Kidney (tissue), 14 donors: ENCODE results near the gene KLK10. TPM values are rescaled to one million over a fixed set of nuclear protein-coding genes. Genes with fewer than 3 reads are reported as not detected.

ENCODE experiments used
- DNase-seq, 5 donors: peaks; one replicate each; pipeline ENCODE4 v3.0.0-alpha.2; 2013 to 2020
- FAIRE-seq: peaks from 2 replicates; lab custom pipeline; 2012; peaks lifted over from hg19 to GRCh38; lab: Jason Lieb, UNC
- H3K27ac ChIP-seq, 2 donors: one replicate each; pipeline ENCODE4 v1.7.0; 2013; ENCODE audit warnings: low read depth in 2 of 2, low read length in 2 of 2, inconsistent platforms in 1 of 2
- H3K27me3 ChIP-seq: one replicate; pipeline ENCODE4 v1.7.1; 2013; ENCODE audit warnings: low read length, inconsistent platforms; ENCODE audit not compliant: control insufficient read depth, insufficient read depth
- H3K36me3 ChIP-seq, 3 donors: one replicate each; pipeline versions ENCODE4 v1.7.0 to v1.7.1; 2013; ENCODE audit warnings: low read length in 3 of 3, control low read depth in 1 of 3, inconsistent platforms in 1 of 3; ENCODE audit not compliant: insufficient read depth in 3 of 3, control insufficient read depth in 2 of 3
- H3K4me1 ChIP-seq, 3 donors: one replicate each; pipeline versions ENCODE4 v1.7.0 to v1.7.1; 2013; ENCODE audit warnings: low read length in 3 of 3, inconsistent platforms in 1 of 3, low read depth in 1 of 3; ENCODE audit not compliant: control insufficient read depth in 2 of 3, insufficient read depth in 2 of 3
- H3K4me3 ChIP-seq, 3 donors: one replicate each; pipeline versions ENCODE4 v1.7.0 to v1.8.1; 2013; ENCODE audit warnings: low read length in 3 of 3, control low read depth in 1 of 3, inconsistent platforms in 1 of 3
- H3K9ac ChIP-seq, 3 donors: one replicate each; pipeline versions ENCODE4 v1.7.0 to v1.7.1; 2013; ENCODE audit warnings: low read length in 3 of 3, control low read depth in 1 of 3, inconsistent platforms in 1 of 3
- H3K9me3 ChIP-seq, 3 donors: one replicate each; pipeline versions ENCODE4 v1.7.0 to v1.7.1; 2013; ENCODE audit warnings: low read length in 3 of 3, control low read depth in 1 of 3, inconsistent platforms in 1 of 3; ENCODE audit not compliant: control insufficient read depth in 2 of 3, insufficient read depth in 1 of 3
- intact Hi-C: fragments of 100-400 bp; cut with DNase I; formaldehyde crosslinking; loops from one replicate; pipeline ENCODE4 v1.11.1; 2022
- polyA plus RNA-seq: library from polyadenylated mRNA; stranded (reverse); fragments of 350-450 nt; fragmentation: Illumina TruSeq; extraction: RNeasy Lipid Tissue Mini Kit (QIAGEN cat#74804); gene quantifications from one replicate; pipeline ENCODE4 v1.2.3, GENCODE V29; 2014; ENCODE audit warnings: low read depth, low replicate concordance; ENCODE audit not compliant: insufficient read depth
- total RNA-seq: library from RNA; stranded (reverse); fragmentation: NEBNext Ultra II Directional; extraction: Animal tissue kit (Norgen Biotek cat#: 25700); gene quantifications from one replicate; pipeline ENCODE4 v1.2.1, GENCODE V29; 2021
- TF ChIP-seq, protein P1 (sequence below): IDR thresholded peaks from 3 replicates; pipeline ENCODE4 v1.5.1; 2012; ENCODE audit warnings: mild to moderate bottlenecking, moderate library complexity, borderline replicate concordance; ENCODE audit not compliant: insufficient read depth; ENCODE audit errors: extremely low read depth
- donor health status: control.
- donor health status: control.
- donor health status: control.
- donor health status: control.
- donor health status: control.
- donor health status: DM: yes; HTN: yes; CAD: no.
- donor health status: Normal renal cell carcinoma (clear cell type).

KLK10 gene
- total and polyA plus RNA-seq, 2 donors from 2014 or later: 0.63 TPM; not detected in 1

DNA sequence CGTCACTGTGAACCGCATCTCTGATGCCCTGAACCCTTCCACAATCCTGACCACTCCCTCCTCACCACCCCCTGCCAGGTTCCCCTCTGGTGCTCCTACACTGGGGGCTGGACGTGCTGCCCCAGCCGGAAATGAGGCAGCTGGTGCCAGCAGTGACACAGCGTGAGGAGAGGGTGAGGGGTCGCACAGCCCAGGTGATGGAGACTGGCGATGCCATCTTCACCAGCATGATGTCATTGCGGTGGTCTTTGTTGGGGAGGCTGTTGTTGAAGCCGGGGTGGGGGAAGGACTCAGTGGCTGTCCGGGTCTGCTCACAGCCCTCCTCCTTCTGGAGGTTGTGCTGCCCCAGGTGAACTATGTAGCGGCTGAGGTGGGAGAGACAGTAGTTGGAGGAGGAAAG, 4.4 kb upstream of the KLK10 start:
- Histone ChIP-seq H3K9me3 (no peaks in the 10 kb centered on the region), H3K27ac (no peak overlapping the region), H3K4me3 (no peak overlapping the region), H3K4me1 (no peaks in the 10 kb centered on the region), H3K36me3 (no peaks in the 10 kb centered on the region), H3K9ac (no peak overlapping the region), H3K27me3 (no peaks in the 10 kb centered on the region)
- TF ChIP-seq, protein P1, sequence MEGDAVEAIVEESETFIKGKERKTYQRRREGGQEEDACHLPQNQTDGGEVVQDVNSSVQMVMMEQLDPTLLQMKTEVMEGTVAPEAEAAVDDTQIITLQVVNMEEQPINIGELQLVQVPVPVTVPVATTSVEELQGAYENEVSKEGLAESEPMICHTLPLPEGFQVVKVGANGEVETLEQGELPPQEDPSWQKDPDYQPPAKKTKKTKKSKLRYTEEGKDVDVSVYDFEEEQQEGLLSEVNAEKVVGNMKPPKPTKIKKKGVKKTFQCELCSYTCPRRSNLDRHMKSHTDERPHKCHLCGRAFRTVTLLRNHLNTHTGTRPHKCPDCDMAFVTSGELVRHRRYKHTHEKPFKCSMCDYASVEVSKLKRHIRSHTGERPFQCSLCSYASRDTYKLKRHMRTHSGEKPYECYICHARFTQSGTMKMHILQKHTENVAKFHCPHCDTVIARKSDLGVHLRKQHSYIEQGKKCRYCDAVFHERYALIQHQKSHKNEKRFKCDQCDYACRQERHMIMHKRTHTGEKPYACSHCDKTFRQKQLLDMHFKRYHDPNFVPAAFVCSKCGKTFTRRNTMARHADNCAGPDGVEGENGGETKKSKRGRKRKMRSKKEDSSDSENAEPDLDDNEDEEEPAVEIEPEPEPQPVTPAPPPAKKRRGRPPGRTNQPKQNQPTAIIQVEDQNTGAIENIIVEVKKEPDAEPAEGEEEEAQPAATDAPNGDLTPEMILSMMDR: no peak
- no peak for FAIRE-seq
- DNase-seq: no peak
- intact Hi-C loops: no loop called here

- Histone ChIP-seq H3K27me3 (peaks cover 2% of the 10 kb centered on the region), H3K4me1 (no peaks in the 10 kb centered on the region), H3K9me3 (no peaks in the 10 kb centered on the region), H3K4me3 (no peak overlapping the region), H3K36me3 (no peaks in the 10 kb centered on the region), H3K9ac (no peak overlapping the region), H3K27ac (no peak overlapping the region)
- DNase-seq (no peak), FAIRE-seq (no peak)
- TF ChIP-seq, protein P1: no peak
- intact Hi-C loops: no loop called here
Measured at GRCh38 chr19:51022526-51022925, 3.0 kb upstream of the KLK10 start.

- intact Hi-C loops: no loop called here
- Histone ChIP-seq H3K9me3 (no peaks in the 10 kb centered on the region), H3K4me1 (no peaks in the 10 kb centered on the region), H3K27me3 (peaks cover 8% of the 10 kb centered on the region), H3K9ac (no peak overlapping the region), H3K27ac (no peak overlapping the region), H3K4me3 (no peak overlapping the region), H3K36me3 (no peaks in the 10 kb centered on the region)
- TF ChIP-seq, protein P1: peak; percentile 31
- peak in 3 of 5 donors; percentile 39 to 80 (median 69) for DNase-seq
- FAIRE-seq: no peak
Measured at GRCh38 chr19:51020988-51021651, 1.6 kb upstream of the KLK10 start.
